NAMALWA (cell line): Measurements from ENCODE around the gene MORC4.

Source experiments
- DNase-seq: peaks from one replicate; pipeline ENCODE4 v3.0.0-alpha.2; 2015; ENCODE audit warnings: low spot score

The MORC4 gene

DNA sequence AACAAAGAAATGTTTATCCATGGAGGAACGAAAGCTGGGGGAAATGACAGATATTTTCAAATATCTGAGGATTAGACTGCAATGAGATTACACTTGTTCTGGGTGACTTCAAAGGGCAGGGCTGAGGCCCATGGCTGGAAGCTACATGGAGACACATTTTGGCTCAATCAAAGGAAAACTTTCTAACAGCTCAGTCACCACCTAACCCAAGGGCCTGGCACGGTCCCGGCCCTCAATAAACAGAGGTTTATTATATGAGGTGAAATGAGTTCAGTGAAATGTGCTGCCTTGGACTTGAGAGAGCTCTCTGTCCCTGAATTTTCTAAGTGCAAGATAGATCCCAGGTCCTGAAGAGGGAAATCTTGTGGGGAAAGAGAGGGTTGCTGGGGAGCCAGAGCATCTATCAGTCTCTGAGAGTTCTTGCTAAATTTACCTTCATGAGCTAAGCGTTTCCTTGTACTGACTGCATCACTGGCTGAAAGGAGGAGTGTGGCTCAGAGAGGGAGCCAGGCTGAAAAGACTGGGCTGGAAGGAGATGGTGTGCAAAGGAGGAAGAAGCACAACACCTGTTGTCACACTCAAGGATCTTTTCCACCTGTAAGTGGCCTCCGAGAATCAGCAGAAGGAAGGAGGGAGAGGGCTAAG, 94.8 kb downstream of the MORC4 start:
- DNase-seq, result no peak

- DNase-seq, result no peak
Observed at GRCh38 chrX:106903856-106904528, 96.0 kb downstream of the MORC4 start.

- DNase-seq, result no peak
Observed at GRCh38 chrX:106903291-106903824, 96.7 kb downstream of the MORC4 start, which contains the start of gene RIPPLY1. RIPPLY1 (minus strand) TSS chrX:106903341; CDS start chrX:106903287, 54 bp downstream.

DNA sequence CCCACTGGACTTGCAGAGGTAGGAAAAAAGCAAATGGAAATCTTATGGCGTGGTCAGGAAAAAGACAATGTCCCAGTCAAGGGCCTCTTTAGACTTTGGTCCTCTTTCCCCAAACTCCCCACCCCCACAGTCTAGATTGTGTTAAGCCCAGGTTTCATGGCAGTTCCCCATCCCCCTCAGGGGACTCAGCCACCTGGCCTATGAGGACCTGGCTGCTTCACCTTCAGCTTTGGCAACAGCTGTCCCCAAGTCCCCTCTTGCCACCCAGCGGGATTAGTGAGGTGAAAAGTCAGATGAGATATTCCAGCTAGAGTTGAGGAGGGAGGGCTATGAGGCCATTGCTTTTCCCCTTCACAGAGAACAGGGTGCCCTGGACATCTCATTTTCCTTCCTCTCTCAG, 97.3 kb downstream of the MORC4 start:
- DNase-seq, result no peak

DNA sequence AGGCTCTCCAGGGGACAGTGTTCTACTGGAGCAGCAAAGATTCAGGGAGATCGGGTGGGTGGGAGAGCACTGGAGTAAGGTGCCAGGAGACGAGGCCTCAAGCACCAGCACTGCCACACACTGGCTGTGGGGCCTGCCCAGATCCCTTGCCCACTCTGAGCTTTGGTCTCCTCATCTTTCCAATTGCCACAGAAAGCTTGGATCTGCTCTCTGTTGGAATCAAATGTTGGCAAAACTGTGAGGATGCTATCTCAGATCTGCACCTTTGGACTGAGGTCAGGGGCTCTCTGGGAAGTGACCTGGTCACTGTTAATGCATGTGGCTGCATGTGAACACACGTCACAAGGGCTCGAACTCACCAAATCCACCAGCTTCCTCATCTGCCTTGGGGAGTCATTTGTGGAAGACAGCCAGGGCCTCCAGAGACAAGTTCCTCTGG, 98.2 kb downstream of the MORC4 start:
- no peak for DNase-seq

DNA sequence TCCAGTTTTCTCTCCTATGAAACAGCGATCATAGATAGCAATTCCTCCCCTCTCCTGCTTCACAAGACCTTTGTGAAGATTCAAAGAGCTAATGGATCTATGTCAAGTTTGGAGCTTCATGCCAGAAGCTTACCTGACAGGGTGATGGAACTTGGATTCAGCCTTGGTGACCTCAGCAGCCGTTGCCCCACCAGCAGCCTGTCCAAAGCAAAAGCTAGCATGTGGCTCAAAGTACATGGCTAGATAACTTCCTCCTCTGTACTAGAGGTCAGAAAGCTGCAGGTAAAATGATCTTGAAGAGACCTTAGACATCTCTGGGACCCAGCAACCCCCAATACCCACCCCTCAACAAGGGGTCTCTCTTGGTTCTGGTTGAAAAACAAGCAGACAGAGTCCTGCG, 98.7 kb downstream of the MORC4 start:
- no peak for DNase-seq

DNA sequence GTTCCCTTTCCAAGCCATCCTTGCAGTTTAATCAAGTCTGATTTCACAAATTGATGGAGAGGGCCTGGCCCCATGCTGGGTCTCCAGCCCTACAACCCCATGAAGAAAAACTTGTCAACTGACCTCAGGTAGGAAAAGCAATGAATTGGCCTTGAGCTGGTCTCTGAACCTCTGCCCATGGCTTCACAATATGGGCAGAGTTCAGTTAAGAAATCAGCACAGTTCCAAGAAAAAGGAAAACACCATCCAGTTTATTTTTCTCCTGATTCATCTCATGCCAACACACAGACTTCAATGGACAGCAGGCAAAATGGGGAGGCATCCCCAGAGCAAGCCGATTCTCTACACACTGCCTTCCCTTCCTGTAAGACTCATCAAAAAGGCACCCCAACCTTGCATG, 100.2 kb downstream of the MORC4 start:
- DNase-seq, result no peak

- no peak for DNase-seq
Observed at GRCh38 chrX:106899276-106899675, 100.7 kb downstream of the MORC4 start.

DNA sequence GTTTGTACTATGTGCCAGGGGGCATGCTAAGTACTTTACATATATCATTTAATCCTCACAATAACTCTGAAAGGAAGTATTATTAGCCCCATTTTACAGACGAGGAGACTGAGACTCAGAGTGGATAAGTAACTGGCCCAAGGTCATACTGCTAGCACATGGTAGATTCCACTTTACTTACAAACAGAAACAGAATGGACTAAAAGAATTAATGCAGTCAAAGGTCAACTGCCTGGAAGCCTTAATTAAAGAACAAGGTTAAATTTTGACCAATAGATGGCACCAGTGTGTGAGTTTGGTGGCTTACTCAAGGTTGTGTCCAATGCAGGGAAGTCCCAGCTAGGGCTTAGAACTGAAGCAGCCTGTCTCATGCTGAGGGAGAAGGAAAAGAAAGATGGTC, 101.5 kb downstream of the MORC4 start:
- DNase-seq, result peak; percentile 59

DNA sequence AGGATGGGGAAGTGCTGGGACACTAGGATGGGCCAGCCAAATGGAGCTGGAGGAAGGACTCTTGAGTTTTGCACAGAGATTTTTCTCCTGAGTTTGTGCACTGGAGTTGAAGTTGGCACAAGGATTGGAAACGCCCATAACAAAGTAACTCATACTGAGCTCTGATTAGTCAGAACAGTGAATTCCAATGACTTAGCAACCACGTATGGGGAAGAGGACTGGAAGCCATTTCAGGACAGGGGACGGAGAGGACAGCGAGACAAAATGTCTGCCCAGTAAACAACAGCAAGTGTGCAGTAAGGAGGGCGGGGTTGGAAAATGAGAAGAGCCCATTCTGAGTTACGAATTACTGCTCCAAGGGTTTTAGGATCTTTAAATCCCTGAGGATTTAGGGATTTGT, 102.8 kb downstream of the MORC4 start:
- DNase-seq, result no peak

DNA sequence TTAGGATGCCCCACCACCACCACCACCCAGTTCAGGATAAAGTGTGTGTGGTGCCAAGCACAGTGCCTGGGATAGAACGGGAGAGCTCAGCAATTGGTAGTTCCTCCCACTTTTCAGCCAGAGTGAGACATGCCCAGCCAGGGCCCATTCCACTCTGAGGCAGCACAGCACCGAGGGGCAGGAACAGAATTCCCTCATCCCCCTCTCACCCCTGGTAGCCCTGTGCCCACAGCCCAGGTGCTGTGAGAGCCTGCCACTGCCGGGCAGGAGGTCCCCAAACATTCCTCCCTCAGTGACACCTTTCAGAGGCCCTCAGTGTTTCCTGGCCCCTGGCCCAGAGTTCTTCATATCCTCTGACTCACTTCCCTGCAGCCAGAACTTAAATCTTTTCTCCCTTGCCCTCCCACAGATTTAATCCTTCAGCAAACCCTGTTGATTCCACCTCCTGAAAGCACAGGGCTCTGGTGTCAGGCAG, 105.0 kb downstream of the MORC4 start:
- no peak for DNase-seq

- DNase-seq, result peak; percentile 52
Observed at GRCh38 chrX:106894392-106894909, 105.6 kb downstream of the MORC4 start.

- no peak for DNase-seq
Observed at GRCh38 chrX:106891762-106892460, 108.1 kb downstream of the MORC4 start.
